ENCODE measurements around the gene BABAM1. TPM values are rescaled to one million over a fixed set of nuclear protein-coding genes. Genes with fewer than 3 reads are reported as not detected.
A peak's percentile ranks its signal among the peaks of the same experiment; 100 is the strongest.

The BABAM1 gene
- total RNA-seq, 2 experiments from 2014 or later, result 107 to 112 TPM

DNA sequence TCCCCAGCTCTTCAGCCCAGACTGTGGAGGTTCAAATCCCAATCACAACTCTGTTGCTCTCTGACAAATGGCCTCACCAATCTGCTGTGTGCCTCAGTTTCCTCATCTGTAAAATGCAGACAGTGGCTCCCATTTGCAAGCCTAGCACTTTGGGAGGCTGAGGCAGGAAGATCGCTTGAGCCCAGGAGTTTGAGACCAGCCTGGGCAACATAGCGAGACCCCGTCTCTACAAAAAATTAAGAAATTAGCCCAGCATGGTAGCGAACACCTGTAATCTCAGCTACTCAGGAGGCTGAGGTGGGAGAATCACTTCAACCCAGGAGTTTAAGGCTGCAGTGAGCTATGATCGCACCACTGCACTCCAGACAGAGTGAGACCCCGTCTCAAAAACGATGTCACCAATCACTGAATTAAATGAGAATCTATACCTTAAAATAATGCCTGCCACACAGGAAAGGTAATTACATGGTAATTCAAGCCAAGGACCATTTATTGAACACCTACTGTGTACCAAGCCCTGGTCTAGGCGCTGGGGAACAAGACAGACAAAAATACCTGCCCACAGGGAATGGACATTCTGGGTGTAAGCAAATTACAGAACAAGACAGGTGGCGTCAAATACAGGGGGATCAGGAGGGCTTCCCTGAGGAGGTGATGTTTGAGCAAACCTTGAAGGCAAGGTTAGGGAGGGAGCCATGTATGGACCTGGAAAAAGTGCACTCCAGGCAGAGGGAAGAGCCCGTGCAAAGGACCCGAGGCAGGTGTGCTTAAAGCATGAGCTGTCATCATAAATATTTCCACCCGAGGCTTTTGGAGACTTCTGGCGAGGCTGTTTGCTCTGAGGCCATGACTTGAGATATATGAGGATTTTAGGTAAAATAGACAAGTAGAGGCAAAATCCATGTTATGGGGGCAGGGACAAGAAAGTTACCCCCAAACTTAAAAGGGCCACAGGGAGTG, 29.2 kb upstream of the BABAM1 start:
- H3K9me3 Mint-ChIP-seq, result no peaks in the 10 kb centered on the region
- no peak for DNase-seq
- no peak overlapping the region for H3K27ac Mint-ChIP-seq
- H3K4me3 Mint-ChIP-seq, result no peak overlapping the region
- no peaks in the 10 kb centered on the region for H3K27me3 Mint-ChIP-seq
- H3K4me1 Mint-ChIP-seq, result peaks cover 5% of the 10 kb centered on the region
- H3K36me3 Mint-ChIP-seq, result peaks cover 5% of the 10 kb centered on the region

DNA sequence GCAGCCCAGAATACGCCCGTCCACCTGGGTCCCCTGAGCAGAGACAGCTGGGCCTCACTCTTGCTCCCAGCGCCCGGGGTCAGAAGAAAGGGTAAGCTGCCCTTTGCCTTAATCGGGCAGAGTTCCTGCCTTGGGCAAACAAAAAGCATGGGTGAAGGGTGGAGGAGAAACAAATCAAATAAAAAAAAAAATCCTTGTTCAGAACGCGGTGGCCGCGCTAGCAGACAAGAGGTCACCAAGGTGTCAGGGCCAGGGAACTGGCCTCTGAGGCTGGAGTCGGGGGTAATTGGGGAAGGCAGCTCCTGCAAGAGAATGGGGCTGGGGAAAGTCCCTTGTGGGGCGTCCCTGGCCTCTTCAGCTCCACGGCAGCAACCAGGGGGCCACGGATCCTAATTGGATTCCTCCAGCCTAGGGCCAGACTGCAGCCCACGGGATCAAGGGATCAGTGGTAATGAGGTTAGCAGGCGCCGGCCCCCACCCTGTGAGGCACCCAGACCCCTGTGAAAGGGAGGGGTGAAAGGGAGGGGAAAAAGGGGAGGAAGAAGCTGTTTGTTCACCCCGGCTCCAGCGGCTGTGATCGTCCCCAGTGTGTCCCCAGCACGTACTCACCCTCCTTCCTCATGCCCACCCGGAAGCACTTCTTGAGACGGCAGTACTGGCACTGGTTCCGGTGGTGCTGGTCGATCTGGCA, 27.0 kb upstream of the BABAM1 start:
- no peaks in the 10 kb centered on the region for H3K9me3 Mint-ChIP-seq
- no peak overlapping the region for H3K4me3 Mint-ChIP-seq
- no peaks in the 10 kb centered on the region for H3K27me3 Mint-ChIP-seq
- DNase-seq, result no peak
- no peaks in the 10 kb centered on the region for H3K4me1 Mint-ChIP-seq
- H3K27ac Mint-ChIP-seq, result no peak overlapping the region
- H3K36me3 Mint-ChIP-seq, result no peaks in the 10 kb centered on the region

DNA sequence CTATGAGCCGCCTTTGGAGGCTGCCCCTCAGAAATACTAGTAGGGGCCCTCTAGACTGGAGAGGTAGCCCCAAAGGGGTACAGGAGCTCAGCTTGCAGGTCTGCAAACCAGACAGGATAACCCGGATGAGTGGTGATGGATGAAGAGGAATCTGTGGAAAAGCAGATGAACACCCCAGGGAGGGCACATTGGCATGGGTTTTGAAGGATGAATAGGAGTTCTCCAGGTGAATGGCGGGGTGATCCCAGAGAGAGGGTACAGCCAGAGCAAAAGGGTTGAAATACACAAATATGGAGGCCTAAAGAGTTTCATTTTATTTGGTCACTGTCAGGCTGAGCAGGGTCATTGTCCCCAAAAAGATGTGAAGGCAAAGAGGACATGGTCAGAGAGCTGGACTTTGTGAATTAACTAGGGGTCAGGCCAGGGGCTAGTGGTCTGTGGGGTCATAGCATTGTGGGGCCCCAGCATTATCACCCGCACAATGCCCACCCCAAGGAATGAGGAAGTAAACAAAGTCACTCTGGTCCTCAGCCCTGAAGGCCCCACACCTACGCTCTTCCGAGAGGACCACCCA, 26.3 kb upstream of the BABAM1 start:
- DNase-seq, result no peak
- Mint-ChIP-seq H3K4me1 (no peaks in the 10 kb centered on the region), H3K4me3 (no peak overlapping the region), H3K27ac (no peak overlapping the region), H3K9me3 (no peaks in the 10 kb centered on the region), H3K27me3 (no peaks in the 10 kb centered on the region), H3K36me3 (no peaks in the 10 kb centered on the region)

DNA sequence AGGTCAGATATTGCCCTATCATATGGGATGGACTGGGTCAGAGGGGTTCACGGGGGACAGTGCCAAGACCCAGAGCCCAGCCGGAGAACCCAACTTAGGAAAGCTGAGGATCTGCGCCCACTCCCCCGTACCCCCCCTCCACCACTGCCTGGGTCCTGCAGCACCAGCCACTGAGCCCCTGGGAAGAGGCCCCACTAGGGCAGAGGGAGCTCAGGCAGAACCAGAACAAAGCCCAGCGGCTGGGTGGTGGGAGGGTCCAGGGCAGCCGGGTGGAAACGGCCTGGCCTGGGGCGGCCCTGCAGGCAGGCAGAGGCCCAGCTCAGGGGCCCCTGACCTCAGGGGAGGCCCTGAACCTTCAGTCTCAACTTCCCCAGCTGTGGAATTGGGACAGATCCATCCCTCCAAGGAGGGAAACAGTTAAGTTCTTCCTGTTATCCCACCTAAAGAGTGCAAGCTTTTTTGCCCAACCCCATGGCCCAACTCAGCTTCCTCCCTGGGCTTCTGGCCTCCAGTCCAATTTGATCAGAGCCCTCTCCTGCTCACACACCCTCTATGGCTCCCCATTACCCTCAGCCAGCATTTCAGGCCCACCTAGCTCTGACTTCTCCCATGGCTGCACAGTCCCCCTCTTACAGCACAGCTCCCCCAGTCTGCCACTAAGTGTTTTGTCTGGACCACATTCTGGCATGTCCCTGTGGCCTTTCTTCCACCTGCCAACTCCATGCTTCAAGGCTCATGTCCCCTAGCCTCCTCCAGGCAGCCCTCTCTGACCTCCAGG, 24.6 kb upstream of the BABAM1 start:
- no peaks in the 10 kb centered on the region for H3K9me3 Mint-ChIP-seq
- no peak for DNase-seq
- H3K36me3 Mint-ChIP-seq, result no peaks in the 10 kb centered on the region
- no peak overlapping the region for H3K4me3 Mint-ChIP-seq
- peaks cover 12% of the 10 kb centered on the region for H3K27me3 Mint-ChIP-seq
- no peak overlapping the region for H3K27ac Mint-ChIP-seq
- peaks cover 5% of the 10 kb centered on the region for H3K4me1 Mint-ChIP-seq

DNA sequence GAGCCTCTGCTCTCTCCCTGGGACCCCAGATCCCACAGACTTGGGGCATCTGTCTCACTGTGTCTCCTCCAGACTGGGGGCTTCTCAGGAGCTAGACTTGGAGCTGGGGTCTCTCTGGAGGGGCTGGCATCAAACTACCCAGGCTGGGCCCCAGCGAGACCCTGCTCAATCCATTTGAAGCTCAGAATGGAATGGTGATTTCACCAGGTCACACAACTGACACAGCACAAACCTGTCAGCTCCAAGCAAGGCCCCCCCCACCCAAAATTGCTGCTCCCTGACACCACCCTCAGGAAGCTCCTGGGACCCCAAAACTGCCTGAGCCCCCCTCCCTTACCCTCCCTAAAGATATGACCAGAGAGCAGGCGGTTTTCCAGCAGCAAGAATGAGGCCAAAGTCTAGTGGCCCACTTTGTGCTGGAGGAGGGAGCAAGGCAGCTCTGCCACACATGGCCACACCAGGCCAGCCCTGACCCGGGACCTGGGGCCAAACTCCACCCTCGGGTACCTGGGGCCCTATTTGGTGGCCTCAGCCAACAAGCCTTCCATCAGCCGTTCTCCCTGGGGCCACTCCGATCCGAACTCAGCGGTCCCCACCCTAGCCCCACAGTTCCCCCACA, 23.9 kb upstream of the BABAM1 start:
- Mint-ChIP-seq H3K27me3 (peaks cover 12% of the 10 kb centered on the region), H3K4me3 (no peak overlapping the region), H3K27ac (no peak overlapping the region), H3K36me3 (no peaks in the 10 kb centered on the region), H3K4me1 (peaks cover 5% of the 10 kb centered on the region), H3K9me3 (no peaks in the 10 kb centered on the region)
- DNase-seq, result no peak

DNA sequence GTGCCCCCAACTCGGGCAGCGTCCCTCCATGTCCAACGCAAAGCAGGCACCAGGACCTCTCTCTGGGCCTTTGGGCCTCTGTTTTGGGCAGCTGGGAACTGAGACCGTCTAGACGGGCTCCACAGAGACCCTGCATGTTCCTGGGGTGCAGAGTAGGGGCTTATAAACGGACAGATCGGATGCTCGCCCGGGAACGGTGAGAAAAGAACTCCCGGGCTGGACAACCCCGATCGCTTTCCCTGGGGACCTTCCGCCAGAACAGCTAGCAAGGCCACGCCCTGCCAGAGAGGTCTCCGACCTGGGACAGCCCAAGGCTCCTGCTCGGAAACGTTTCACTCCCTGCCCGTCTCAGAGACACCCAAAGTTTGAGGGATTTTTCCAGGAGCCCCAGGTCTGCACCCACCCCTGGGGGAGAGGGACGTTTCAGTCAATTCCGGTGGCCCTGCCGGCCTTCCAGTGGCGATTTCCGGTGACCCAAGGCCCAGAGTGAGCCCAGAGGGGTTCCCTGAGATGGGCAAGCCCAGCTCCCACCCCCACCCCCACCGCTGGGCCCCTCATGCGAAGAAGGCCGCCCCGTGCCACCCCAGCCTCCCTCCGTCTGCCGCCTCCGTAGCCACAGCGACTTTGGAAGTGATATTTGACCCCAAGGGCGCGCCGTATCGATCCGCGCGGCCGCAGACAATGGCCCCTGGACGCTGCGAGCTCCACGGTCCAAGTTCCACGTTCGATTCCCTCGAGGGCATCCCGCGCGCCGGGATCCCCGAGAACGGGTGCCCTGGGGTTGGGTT, 23.2 kb upstream of the BABAM1 start:
- peak overlapping the region; percentile 42 for H3K4me3 Mint-ChIP-seq
- no peak for DNase-seq
- no peaks in the 10 kb centered on the region for H3K36me3 Mint-ChIP-seq
- H3K27me3 Mint-ChIP-seq, result peaks cover 12% of the 10 kb centered on the region
- no peak overlapping the region for H3K27ac Mint-ChIP-seq
- H3K4me1 Mint-ChIP-seq, result peaks cover 5% of the 10 kb centered on the region
- no peaks in the 10 kb centered on the region for H3K9me3 Mint-ChIP-seq

DNA sequence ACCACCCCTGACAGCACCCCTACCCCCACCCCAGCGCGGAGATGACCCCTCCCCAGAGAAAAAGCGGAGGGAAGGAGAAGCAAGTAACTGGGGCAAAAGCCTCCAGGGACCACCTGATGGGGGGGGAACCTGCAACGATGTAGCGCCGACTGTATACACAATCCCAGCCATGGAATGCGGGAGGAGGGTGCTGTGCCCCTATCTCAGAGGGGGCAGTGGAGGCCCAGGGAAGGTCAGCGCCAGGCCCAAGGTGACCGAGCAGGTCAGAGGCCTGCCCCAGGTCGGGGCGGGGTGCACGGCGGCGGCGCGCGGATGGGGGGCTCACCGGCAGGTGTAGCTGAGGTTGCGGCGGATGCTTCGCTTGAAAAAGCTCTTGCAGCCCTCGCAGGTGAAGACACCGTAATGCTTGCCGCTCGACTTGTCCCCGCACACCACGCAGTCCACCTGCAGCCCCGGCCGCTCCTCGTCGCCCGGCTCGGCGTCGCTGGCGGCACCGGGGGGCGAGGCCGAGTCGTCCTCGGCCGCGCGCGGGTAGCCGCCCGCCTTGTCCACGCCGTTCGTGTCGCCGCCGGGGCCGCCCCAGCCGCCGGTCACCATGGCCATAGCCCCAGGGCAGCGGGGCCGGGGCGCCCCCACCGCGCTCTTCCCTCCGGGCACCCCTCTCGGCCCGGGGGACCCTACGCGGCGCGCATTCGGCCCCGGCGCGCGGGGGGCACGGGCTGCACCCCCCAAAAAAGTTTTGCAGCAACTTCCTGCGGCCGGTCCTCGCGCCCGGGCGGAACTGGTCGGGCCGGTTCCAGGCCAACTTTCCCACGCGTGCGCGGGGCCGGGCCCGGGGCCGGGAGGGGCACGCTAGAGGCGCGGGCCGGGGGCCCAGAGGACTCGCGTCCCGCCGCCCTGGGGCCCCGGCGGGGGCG, 22.4 kb upstream of the BABAM1 start:
- peaks cover 5% of the 10 kb centered on the region for H3K4me1 Mint-ChIP-seq
- H3K9me3 Mint-ChIP-seq, result no peaks in the 10 kb centered on the region
- peaks cover 12% of the 10 kb centered on the region for H3K27me3 Mint-ChIP-seq
- no peak for DNase-seq
- peak overlapping the region; percentile 42 for H3K4me3 Mint-ChIP-seq
- no peak overlapping the region for H3K27ac Mint-ChIP-seq
- no peaks in the 10 kb centered on the region for H3K36me3 Mint-ChIP-seq

DNA sequence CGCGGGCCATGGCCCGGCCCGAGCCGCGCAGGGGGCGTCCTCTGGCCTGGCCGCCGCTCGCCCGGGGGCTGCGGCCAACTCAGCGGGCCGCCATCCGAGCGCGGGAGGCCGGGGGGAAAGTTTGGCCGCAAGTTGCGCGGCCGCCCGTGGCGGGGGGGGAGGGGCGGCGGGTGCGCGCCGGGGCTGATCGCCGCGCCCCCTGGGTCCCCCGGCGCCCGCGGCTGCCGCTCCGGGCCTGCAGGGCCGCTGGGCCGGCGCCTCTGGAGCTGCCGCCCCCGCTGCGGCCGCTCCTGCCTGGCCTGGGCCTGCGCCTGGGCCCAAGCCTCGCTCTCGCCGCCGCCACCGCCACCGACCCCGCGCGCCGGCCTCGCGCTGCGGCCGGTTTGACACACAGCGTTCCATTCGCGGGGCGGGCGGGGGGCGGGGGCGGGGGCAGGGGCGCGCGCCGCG, 21.7 kb upstream of the BABAM1 start, which contains the start of gene NR2F6:
Gene NR2F6, minus strand, starts transcription at position 385 of the 450 bp plus-strand sequence. CDS start 699 bp downstream, outside the sequence.
- H3K4me3 Mint-ChIP-seq, result peak within 1 kb of the TSS; percentile 85
- H3K27me3 Mint-ChIP-seq, result peaks cover 12% of the 10 kb centered on the region
- no peaks in the 10 kb centered on the region for H3K36me3 Mint-ChIP-seq
- H3K4me1 Mint-ChIP-seq, result peaks cover 5% of the 10 kb centered on the region
- H3K9me3 Mint-ChIP-seq, result no peaks in the 10 kb centered on the region
- DNase-seq, result no peak
- H3K27ac Mint-ChIP-seq, result peak within 1 kb of the TSS; percentile 71

DNA sequence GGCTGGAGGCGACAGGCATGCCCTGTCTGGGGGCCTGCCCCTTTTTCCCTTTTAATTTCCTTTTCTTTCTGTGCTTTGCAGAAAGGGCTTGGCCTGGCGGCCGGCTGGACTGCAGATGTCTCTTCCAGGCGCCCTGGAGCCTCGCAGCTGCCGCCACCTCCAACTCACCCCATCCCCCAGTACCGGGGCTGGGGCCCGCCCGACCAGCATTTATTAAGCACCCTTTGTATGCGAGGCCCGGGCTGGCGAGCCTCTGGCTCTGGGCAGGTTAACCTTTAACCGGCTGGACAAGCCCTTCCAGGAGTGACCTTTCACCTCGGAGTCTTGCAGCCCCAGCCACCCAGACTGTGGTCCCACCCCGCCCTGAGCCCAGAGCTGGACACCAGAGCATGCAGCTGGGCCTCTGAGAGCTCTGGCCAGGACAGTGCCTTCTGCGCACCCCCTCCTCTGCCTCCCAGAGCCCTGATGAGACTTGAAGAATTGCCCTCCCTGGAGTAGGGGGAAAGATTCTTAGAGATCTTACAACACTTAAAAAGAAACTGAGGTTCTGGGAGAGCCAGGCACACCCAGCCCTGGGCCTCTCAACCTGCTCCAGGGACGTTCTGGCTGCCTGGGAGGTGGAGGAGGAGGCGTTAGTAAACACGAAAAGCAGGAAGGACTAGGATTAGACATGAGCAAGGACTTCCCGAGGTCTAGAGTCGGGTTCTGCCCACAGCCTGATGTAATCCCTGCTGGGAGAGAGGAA, 20.4 kb upstream of the BABAM1 start:
- Mint-ChIP-seq H3K27me3 (peaks cover 12% of the 10 kb centered on the region), H3K4me3 (peak overlapping the region; percentile 85), H3K27ac (no peak overlapping the region), H3K4me1 (peaks cover 5% of the 10 kb centered on the region), H3K36me3 (no peaks in the 10 kb centered on the region), H3K9me3 (no peaks in the 10 kb centered on the region)
- DNase-seq, result no peak

DNA sequence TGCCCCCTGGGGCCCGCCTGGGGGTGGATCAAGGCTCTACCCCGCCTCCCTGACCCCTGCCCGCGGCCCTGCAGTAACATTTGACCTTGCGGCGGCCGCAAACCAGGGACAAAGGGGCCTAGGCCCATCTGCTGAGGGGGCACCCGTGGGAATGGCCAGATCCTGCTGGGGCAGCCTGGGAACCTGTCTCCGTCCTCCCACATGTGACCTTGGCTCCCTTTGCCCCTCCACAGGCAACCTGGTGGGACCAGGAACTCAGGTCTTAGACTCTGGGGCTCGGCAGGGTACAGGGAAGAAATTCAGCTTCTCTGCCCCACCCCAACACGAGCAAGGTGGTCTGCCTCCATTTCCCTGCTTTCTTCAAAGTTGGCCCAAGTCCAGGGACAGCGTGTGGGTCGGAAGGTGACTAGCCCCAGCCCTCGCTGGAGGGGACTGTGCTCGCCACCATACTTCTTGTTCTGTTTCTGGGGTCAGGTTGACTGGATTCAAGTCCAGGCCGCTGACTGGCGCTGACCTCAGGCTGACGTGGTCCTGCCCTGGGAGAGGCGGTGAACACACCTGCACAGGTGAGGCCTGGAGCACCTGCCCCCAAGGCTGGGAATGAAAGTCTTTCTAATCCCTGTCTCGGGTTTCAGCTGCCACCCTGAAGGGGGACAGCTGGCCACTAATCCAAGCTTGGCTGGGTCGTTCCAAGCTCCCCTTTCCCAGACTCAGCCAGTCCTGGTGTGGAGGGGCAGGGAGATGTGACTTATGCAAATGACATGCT, 19.0 kb upstream of the BABAM1 start:
- no peak overlapping the region for H3K27ac Mint-ChIP-seq
- DNase-seq, result no peak
- peaks cover 5% of the 10 kb centered on the region for H3K4me1 Mint-ChIP-seq
- H3K36me3 Mint-ChIP-seq, result no peaks in the 10 kb centered on the region
- no peak overlapping the region for H3K4me3 Mint-ChIP-seq
- peaks cover 12% of the 10 kb centered on the region for H3K27me3 Mint-ChIP-seq
- no peaks in the 10 kb centered on the region for H3K9me3 Mint-ChIP-seq

DNA sequence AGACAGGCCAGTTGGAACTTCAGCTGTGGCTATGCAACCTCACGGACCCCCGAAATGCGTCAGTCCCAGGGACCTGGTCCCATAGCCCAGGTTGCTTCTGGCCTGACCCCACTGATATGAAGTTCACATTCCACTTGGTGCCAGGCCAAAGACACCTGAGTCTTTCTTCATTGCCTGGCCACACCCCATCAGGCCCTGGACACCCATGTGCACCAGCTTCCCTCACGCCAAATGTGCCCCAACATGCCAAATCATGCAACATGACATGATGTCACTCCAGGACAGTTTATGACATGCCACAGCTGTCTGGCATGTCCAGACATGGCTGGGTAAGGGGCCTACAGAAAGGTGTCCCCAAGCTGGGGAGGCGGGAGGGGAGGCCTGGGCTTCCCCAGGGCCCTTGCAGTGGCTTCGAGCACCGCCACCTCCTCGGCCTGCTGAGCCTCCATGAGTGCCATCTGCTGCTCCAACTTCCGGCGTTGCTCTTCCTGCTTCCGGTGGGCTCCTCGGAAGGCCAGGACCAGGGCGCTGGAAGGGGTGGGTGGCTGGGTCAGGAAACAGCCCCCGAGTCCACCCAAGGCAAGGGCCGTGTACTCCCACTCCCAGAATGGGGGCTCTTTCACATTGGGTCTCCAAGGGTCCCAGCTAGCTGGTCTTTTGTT, 17.2 kb upstream of the BABAM1 start:
- DNase-seq, result no peak
- peaks cover 12% of the 10 kb centered on the region for H3K27me3 Mint-ChIP-seq
- H3K4me3 Mint-ChIP-seq, result no peak overlapping the region
- H3K36me3 Mint-ChIP-seq, result no peaks in the 10 kb centered on the region
- peaks cover 5% of the 10 kb centered on the region for H3K4me1 Mint-ChIP-seq
- no peak overlapping the region for H3K27ac Mint-ChIP-seq
- H3K9me3 Mint-ChIP-seq, result no peaks in the 10 kb centered on the region
